ENCODE measurements around the gene HOXA9.

The HOXA9 gene

GRCh38 chr7:27151931-27152815 is 13.2 kb downstream of the HOXA9 start, which contains the start of gene HOXA3:
Gene HOXA3, minus strand, starts transcription at chr7:27152583. Its CDS starts 41,943 bp downstream, at chr7:27110640.
- no peak for DNase-seq (ENCODE audit: low read depth)

GRCh38 chr7:27151341-27151930 is 13.9 kb downstream of the HOXA9 start:
- no peak for DNase-seq (ENCODE audit: low read depth)

GRCh38 chr7:27150568-27151340 is 14.6 kb downstream of the HOXA9 start:
- DNase-seq (ENCODE audit: low read depth): peak; percentile 32

- no peak for DNase-seq (ENCODE audit: low read depth)
These were observed 15.3 kb downstream of the HOXA9 start for GRCh38 chr7:27149842-27150567.

- no peak for DNase-seq (ENCODE audit: low read depth)
These were observed 16.3 kb downstream of the HOXA9 start for GRCh38 chr7:27148756-27149641.

GRCh38 chr7:27148031-27148755 is 17.1 kb downstream of the HOXA9 start:
- DNase-seq (ENCODE audit: low read depth): no peak

GRCh38 chr7:27147199-27148030 is 17.9 kb downstream of the HOXA9 start, which contains the start of gene HOXA6:
Gene HOXA6, minus strand, starts transcription at chr7:27147774. Its CDS starts 25 bp downstream, at chr7:27147749.
- no peak for DNase-seq (ENCODE audit: low read depth)

GRCh38 chr7:27146491-27147198 is 18.7 kb downstream of the HOXA9 start:
- DNase-seq (ENCODE audit: low read depth): no peak

GRCh38 chr7:27145914-27146412 is 19.4 kb downstream of the HOXA9 start:
- DNase-seq (ENCODE audit: low read depth): no peak

- no peak for DNase-seq (ENCODE audit: low read depth)
These were observed 20.0 kb downstream of the HOXA9 start for GRCh38 chr7:27145165-27145913.

GRCh38 chr7:27144781-27145164 is 20.6 kb downstream of the HOXA9 start:
- no peak for DNase-seq (ENCODE audit: low read depth)

GRCh38 chr7:27143950-27144780 is 21.2 kb downstream of the HOXA9 start:
- DNase-seq (ENCODE audit: low read depth): no peak

GRCh38 chr7:27143023-27143949 is 22.1 kb downstream of the HOXA9 start, which contains the start of gene HOXA5:
Gene HOXA5, minus strand, starts transcription at chr7:27143681. Its CDS starts 74 bp downstream, at chr7:27143607.
- DNase-seq (ENCODE audit: low read depth): no peak

- no peak for DNase-seq (ENCODE audit: low read depth)
These were observed 22.7 kb downstream of the HOXA9 start for GRCh38 chr7:27142580-27143022.

- DNase-seq (ENCODE audit: low read depth): no peak
These were observed 23.3 kb downstream of the HOXA9 start for GRCh38 chr7:27141923-27142579.
